NCI-H2107 treated with DMSO at 0.1 percent for 48 hours (cell line): ENCODE data around the gene MGAT5.

ENCODE experiments used
- DNase-seq: peaks from one replicate; lab custom pipeline; 2025; ENCODE audit not compliant: unreplicated experiment; lab: John Stamatoyannopoulos, UW

The MGAT5 gene

DNA sequence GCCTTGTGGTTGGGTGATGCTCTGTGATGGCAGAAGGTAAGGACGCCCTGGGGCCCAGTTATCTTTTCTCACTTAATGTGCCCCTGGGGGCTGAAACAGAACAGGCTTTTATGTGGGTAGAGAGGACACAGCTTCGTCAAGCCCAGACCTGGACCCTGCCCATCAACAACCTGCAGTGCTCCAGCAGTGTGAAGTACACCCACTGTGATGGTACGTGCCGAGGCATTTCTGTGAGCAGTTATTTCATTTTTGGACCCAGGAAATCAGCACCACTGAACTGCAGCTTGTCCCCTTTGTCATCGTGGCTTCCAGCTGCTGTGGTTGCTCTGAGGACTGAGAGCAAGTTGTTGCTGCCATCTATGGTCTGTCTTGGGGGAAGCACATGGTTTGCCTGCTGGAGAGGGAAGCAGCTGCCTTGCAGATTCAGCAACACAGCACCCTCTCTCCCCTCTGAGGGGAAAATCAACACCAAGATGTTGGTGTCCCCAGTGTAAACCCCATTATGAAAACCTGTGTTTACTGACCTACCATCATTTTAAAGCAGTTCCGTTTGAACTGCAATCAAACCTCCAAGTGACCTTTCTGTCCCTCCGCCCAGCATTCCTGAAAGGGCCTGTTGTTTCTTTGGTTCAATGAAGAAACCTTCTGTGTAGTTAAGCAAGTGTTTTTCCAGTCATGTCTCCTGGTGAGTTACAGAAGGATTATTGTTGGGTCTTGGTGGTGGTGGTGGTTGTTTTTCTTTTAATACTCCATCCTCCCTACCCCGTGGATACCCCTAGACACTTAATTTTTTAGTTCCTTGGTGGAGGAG lies 158.2 kb downstream of the MGAT5 start:
- DNase-seq, result peak; percentile 78

DNA sequence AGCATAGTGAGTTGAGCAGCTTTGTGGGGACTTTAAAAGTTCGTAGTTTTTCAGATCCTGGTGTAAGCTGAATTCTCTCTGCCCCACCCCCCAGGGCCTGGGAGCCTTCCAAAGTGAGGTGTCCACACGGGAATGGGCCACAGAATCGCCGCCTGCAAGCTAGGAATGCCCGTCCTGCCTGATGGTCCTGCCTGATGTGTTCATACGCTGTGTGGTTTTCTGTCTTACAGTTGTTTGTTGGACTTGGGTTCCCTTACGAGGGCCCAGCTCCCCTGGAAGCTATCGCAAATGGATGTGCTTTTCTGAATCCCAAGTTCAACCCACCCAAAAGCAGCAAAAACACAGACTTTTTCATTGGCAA lies 158.7 kb downstream of the MGAT5 start:
- no peak for DNase-seq

DNA sequence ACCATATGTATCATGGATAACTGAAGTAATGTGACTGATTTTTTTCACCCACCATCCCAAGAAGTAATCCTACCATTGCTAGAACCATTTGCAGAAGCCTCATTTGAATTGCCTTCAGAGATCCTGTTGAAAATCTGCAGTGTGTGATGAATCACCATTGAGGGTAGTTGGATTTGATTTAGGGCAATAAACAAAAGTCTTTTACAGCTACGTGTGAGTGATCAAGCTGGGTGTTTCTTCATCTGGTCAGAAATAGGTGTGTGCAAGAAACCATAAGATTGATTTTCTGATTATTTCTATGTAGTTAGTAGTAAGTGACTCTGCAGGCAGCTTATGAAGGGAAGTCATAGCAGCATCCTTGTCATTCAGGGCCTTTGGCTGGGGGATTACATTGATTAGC lies 159.6 kb downstream of the MGAT5 start:
- DNase-seq, result no peak

DNA sequence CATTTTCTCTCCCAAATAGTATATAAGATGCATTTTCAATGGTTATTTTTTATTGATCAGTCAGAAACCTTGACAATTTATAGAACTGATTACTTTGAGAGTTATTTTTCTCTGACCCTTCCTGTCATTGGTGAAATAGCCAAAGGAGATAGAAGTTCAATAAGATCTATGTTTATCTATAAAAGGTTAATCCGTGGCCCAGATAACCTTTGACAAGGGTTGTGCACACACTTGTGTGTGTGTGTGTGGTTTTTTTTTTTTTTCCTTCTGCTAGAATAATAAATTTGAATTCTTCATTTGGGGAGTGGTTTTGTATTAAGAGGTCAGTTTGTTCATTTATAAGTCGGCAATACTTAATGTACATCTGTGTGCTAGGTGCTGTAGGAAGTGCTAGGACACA lies 160.0 kb downstream of the MGAT5 start:
- DNase-seq, result no peak

DNA sequence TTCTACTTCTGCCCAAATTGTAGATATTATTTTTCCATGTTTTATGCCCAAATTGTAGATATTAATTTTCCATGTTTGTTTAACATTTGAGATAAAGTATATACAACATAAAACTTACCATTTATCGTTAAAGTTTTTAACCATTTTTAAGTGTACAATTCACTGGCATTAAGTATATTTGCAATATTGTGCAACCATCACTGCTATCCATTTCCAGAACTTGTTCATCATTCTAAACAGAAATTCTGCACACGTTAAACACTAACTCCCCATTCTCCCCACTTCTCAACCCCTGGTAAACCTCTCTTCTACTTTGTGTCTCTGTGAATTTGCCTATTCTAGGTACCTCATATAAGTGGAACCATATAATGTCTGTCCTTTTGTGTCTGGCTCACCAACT lies 162.1 kb downstream of the MGAT5 start:
- no peak for DNase-seq

DNA sequence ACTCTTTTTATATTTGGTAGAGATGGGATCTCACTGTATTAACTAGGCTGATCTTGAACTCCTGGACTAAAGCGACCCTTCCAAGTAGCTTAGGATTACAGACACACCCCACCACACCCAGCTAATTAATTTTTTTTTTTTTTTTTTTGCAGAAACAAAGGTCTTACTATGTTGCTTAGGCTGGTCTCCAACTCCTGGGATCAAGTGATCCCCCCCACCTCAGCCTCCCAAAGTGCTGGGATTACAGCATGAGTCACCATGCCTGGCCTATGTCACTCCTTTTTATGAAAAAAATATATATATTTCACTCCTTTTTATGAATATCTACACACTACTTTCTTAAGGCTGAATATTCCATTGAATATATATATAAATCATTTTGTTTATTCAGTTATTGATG lies 162.8 kb downstream of the MGAT5 start:
- no peak for DNase-seq

DNA sequence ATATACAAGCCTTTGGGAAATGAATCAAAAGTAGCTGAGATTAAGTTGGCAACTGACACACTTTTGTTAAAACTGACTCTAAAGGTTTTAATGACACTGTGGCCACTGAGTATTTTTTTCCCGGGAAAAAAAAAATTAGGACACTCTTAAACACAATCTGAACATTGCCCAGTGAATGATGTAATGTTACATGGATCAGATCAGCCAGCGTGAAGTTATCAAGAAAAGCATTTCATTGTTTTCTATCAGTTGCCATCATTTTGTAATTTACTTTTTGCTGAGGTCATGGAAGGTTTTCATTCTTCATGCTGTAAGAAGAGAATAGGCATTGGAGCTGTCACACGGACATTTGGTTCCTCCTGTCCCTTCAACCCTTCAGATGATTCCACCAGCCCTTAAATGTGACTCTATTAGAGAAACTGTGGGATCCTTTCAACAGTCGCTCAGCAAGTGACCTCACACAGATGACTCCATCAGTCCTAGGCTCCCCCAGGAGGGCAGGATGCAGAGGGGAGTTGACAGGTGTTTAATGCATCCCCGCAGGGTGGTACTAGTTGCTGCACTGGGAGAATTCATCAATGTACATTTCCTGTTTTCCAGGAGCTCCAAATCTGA lies 164.2 kb downstream of the MGAT5 start:
- DNase-seq, result no peak

GRCh38 chr2:134420259-134420658 lies 166.4 kb downstream of the MGAT5 start:
- no peak for DNase-seq

- no peak for DNase-seq
These were observed 167.0 kb downstream of the MGAT5 start for GRCh38 chr2:134420920-134421319.

- DNase-seq, result no peak
These were observed 167.9 kb downstream of the MGAT5 start for GRCh38 chr2:134421556-134422328.

DNA sequence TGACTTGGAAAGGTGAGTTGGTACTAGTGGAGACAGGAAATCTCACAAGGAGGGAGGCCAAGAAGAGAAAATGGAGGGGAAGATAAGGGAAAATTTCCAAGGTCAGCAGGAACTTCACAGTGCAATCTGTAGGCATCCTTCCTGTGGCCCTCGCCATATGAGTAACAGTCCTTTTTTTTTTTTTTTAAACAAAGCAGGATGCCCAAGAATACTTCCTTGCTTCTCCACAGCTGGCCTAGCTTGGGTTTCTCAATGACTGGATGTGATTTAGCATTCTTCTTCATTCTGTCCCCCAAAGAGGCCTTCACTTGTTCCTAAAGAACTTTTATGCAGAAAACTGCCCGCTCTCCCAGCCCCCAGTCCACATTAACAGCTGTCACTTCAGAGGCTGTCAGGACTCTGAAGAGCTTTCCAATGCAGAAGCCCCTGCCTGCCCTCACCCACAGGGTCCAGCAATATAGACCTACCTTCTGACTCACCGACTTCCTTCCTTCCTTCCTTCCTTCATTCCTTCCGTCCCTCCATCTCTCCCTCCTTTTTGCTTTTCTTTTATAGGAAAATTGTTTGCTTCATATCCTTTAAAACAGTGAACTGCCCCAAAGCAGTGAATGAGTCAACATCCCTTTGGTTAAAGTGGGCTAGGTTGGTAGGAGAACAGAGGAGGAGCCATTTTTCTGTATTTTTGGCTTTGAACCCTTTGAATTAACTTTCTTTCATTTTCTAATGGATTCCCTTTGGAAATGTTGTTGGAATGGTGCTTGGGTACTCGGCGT lies 172.0 kb downstream of the MGAT5 start:
- DNase-seq, result no peak

- no peak for DNase-seq
These were observed 172.8 kb downstream of the MGAT5 start for GRCh38 chr2:134426721-134427120.

DNA sequence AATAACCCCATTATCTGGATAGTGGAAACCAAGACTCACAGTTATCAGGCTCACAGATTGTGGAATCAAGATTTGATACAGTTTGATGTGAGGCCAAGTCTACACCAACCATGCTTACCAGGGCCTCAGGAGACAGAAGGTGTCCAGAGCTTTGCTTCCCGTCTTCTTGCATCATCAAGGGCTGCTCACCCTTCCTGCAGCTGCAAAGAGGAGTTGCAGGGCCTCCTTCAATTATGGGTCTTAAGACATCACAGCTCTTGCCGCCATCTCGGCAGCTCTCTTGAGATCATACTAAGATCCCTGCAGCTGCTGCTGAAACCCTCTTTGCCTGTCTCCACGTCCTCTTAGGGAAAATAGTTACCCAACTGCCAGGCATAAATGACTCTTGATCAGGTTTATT lies 176.0 kb downstream of the MGAT5 start:
- no peak for DNase-seq

GRCh38 chr2:134431838-134432434 lies 178.1 kb downstream of the MGAT5 start:
- DNase-seq, result no peak

GRCh38 chr2:134432435-134432883 lies 178.6 kb downstream of the MGAT5 start:
- no peak for DNase-seq

DNA sequence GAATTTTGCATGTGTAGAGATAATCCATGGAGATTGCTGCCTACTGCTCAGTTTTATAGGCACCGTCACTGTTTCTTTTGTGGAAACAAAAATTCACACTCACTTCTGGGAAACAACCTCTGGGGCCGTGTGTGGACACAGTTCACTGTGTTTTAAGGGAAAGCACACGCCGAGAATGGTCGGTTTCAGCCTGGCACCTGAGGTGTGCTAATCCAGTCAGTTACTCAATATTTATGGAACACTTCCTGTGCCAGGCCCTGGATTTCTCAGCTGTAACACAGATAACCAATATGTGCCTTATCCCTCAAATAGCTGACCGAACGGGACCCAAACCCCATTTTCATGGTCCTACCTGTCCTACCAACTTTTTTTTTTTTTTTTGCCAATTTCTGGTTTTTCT lies 179.6 kb downstream of the MGAT5 start:
- no peak for DNase-seq

- DNase-seq, result no peak
These were observed 180.1 kb downstream of the MGAT5 start for GRCh38 chr2:134433979-134434378.

DNA sequence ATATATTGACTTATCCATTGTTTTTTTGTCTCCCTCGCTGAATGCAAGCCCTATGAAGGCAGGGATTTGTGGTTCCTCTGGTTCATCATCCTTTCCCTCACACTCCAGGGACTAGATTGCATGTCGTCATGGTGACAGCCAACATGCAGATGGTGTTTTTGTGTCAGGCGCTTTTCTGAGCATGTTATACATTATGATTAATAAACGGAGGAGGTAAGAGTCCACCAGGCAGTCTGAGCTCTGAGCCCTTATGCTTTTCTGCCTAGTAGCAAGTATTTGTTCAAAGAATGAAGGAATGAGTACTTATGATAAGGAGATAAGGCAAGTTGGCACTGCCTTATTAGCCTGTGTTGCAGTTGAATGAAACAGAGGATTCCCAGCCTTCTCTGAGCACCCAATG lies 181.6 kb downstream of the MGAT5 start:
- no peak for DNase-seq

- DNase-seq, result no peak
These were observed 182.1 kb downstream of the MGAT5 start for GRCh38 chr2:134435936-134436335.

GRCh38 chr2:134436706-134437105 lies 182.8 kb downstream of the MGAT5 start:
- DNase-seq, result no peak

GRCh38 chr2:134438371-134438770 lies 184.5 kb downstream of the MGAT5 start:
- DNase-seq, result no peak
